Astrocyte of the cerebellum (primary cell): ENCODE data around the gene SLC6A17.

Experiments used
- DNase-seq: peaks from one replicate; pipeline ENCODE4 v3.0.0-alpha.2; 2011; ENCODE audit warnings: low read depth
- H3K4me3 ChIP-seq: 2 replicates; pipeline ENCODE4 v1.5.1; 2011; ENCODE audit warnings: mild to moderate bottlenecking, low read depth, low read length, moderate library complexity
- in situ Hi-C: cut with HindIII; loops from 2 replicates; pipeline ENCODE4 v1.10.0; 2017; ENCODE audit warnings: low sequenced_read_pairs
- TF ChIP-seq, protein P1 (sequence below): IDR thresholded peaks from 2 replicates; pipeline ENCODE4 v1.5.1; 2012; ENCODE audit warnings: low read length, low read depth, moderate library complexity, mild to moderate bottlenecking; ENCODE audit errors: missing control alignments

SLC6A17 gene

DNA sequence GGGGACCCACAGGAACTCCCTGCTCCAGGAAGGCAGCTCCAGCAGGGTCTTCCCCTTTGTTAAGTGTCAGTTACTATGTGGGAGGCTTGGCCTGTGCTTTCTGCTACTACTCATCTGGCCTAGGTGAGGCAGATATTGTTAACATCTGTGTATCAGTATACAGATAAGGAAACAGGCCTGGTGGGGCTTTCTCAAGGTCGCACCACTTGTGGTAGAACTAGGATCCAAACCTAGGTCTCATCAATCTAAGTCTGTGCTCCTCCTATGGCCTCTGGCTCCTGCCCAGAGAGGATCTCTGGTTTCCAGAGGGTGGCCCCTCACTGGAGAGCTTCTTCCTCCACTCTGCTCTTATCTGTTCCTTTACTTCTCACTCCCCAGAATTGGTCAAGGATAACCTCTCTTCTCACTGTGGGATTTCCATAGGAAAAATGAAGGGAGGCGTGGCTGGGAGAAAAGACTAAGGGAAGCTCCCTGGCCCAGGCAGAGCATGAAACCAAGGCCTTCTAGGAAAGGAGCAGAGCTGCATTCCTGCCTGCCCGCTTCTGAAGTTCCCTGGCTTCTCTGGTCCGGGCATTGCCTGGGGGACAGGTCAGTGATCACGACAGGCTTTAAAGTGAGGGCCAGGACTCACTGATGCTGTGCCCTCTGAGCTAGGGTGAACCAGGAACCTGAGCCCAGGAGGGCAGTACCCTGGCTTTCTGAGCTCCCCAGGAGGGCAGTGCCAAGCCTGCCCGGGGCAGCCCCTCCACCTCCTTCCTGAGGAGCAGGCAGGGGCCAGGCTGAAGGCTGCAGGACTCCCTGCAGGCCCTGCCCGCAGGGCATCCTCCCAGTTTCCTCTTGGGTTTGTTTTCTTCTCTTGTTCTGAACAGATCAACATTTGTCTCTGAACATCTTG is 65.6 kb downstream of the SLC6A17 start:
- TF ChIP-seq, protein P1, sequence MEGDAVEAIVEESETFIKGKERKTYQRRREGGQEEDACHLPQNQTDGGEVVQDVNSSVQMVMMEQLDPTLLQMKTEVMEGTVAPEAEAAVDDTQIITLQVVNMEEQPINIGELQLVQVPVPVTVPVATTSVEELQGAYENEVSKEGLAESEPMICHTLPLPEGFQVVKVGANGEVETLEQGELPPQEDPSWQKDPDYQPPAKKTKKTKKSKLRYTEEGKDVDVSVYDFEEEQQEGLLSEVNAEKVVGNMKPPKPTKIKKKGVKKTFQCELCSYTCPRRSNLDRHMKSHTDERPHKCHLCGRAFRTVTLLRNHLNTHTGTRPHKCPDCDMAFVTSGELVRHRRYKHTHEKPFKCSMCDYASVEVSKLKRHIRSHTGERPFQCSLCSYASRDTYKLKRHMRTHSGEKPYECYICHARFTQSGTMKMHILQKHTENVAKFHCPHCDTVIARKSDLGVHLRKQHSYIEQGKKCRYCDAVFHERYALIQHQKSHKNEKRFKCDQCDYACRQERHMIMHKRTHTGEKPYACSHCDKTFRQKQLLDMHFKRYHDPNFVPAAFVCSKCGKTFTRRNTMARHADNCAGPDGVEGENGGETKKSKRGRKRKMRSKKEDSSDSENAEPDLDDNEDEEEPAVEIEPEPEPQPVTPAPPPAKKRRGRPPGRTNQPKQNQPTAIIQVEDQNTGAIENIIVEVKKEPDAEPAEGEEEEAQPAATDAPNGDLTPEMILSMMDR = no peak
- no peak overlapping the region for H3K4me3 ChIP-seq
- no peak for DNase-seq
- in situ Hi-C loops = no loop called here

- no peak overlapping the region for H3K4me3 ChIP-seq
- TF ChIP-seq, protein P1 = no peak
- DNase-seq = no peak
- in situ Hi-C loops = no loop called here
These were observed 66.7 kb downstream of the SLC6A17 start for GRCh38 chr1:110216844-110217444.

DNA sequence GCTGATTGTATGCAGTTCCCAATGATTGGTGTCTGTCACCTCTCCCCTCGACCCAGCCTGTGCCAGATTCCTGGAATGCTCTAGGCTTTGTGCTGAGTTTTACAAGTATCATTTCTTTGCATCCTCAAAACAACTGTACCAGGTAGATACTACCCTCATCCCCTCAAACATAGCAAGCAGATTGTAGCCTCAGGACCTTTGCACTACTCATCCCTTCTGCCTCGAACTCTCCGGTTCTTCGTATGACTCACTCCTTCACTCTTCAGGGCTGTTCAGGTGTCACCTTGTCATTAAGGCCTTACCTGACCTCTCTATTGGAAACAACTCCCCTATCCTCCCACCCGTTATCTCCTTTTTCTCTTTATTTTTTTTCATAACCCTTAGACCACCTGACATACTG is 67.8 kb downstream of the SLC6A17 start:
- in situ Hi-C loops = no loop called here
- TF ChIP-seq, protein P1 = no peak
- DNase-seq = no peak
- H3K4me3 ChIP-seq = no peak overlapping the region

- in situ Hi-C loops = no loop called here
- H3K4me3 ChIP-seq = no peak overlapping the region
- TF ChIP-seq, protein P1 = no peak
- no peak for DNase-seq
These were observed 68.4 kb downstream of the SLC6A17 start for GRCh38 chr1:110218739-110219138.

- H3K4me3 ChIP-seq = no peak overlapping the region
- no peak for DNase-seq
- in situ Hi-C loops = no loop called here
- TF ChIP-seq, protein P1 = no peak
These were observed 70.0 kb downstream of the SLC6A17 start for GRCh38 chr1:110220324-110220723.

- TF ChIP-seq, protein P1 = no peak
- in situ Hi-C loops = no loop called here
- no peak overlapping the region for H3K4me3 ChIP-seq
- no peak for DNase-seq
These were observed 70.8 kb downstream of the SLC6A17 start for GRCh38 chr1:110221119-110221518.
